ENCODE data around the gene TNS1. TPM values are rescaled to one million over a fixed set of nuclear protein-coding genes. Genes with fewer than 3 reads are reported as not detected.

The TNS1 gene
- total and polyA plus RNA-seq, 9 of the 15 experiments (the other 6 are each of a cell fraction or from before 2014, with no cell fraction given): 0.13 to 2.7 (median 0.77) TPM

DNA sequence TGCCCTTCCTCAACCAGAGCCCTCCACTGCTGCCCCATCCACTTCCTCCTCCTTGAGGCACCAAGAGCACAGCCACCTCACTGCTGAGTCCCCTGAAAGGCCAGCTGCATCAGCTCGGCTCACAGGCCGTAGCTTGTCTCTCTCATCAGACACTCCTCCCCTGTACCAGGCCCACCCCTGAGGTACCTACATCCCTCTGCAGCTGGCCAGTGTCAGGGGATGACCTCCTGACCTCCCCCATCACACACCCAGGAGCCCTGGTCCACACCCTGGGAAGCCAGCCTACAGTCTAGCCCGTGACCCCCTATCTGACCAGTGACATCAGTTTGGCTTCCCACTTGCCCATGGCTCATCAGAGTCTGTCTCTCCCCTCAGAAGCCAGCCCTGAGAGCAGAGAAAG, 205.6 kb downstream of the TNS1 start:
- Histone ChIP-seq H3K79me2 (ENCODE audit: control insufficient read depth, insufficient read depth, low read length) (no peaks in the 10 kb centered on the region), H2AFZ (ENCODE audit: low read depth, low read length) (no peak overlapping the region), H3K4me1 (replicated peaks in 1 of 2; ENCODE audit: control insufficient read depth in 2 of 2, insufficient read depth in 2 of 2, low read length in 2 of 2) (peaks cover 14 to 21% of the 10 kb centered on the region in 2 experiments; a peak in 4 of 5 replicates), H3K4me2 (ENCODE audit: insufficient read depth, low read length) (no peak overlapping the region), H3K9me3 (replicated peaks; ENCODE audit: control insufficient read depth, insufficient read depth, low read depth, low read length) (no peaks in the 10 kb centered on the region), H3K9me1 (ENCODE audit: control insufficient read depth, insufficient read depth, low read length) (no peaks in the 10 kb centered on the region), H3K27ac (ENCODE audit: extremely low read depth, low read depth, low read length) (no peak overlapping the region; the same call in 2 of the 3 replicates), H3K9ac (ENCODE audit: insufficient read depth in 1 of 2, low read depth in 2 of 2, low read length in 2 of 2) (no peak overlapping the region), H3K36me3 (ENCODE audit: control insufficient read depth, insufficient read depth, low read length) (no peaks in the 10 kb centered on the region), H3K27me3 (ENCODE audit: control insufficient read depth in 2 of 2, insufficient read depth in 2 of 2, low read length in 2 of 2) (no peaks in the 10 kb centered on the region), H3K4me3 (no peak overlapping the region), H4K20me1 (replicated peaks; ENCODE audit: control insufficient read depth, insufficient read depth, low read length) (no peaks in the 10 kb centered on the region)
- intact Hi-C loops (cut with micrococcal nuclease) (no loop called here), in situ Hi-C loops (cut with MboI) (no loop called here)
- peak in 2 of 4 experiments; percentile 38 to 44 for DNase-seq (ENCODE audit: extremely low read depth in 1 of 4, low spot score in 3 of 4)
- BruUV-seq (replicated peaks): no TSS peak
- ChIA-PET CTCF (ENCODE audit: low intra/inter-chr PET ratio) (no interaction called here), POLR2A (no interaction called here)
- no peak; the same call in 2 of the 3 replicates for ATAC-seq
- WGBS (ENCODE audit: insufficient coverage, low coverage, missing lambda C conversion rate): 4% methylated on average over 3 of the region's 3 CpGs
- no peak for FAIRE-seq
- TF ChIP-seq NCOA4 (IDR thresholded peaks at IDR 0.05; ENCODE audit: partially characterized antibody): no peak
- TF ChIP-seq, protein P1, sequence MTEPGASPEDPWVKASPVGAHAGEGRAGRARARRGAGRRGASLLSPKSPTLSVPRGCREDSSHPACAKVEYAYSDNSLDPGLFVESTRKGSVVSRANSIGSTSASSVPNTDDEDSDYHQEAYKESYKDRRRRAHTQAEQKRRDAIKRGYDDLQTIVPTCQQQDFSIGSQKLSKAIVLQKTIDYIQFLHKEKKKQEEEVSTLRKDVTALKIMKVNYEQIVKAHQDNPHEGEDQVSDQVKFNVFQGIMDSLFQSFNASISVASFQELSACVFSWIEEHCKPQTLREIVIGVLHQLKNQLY (CRISPR knock-in tag; conservative IDR thresholded peaks at IDR 0.05): no peak
- TF ChIP-seq, protein P2, sequence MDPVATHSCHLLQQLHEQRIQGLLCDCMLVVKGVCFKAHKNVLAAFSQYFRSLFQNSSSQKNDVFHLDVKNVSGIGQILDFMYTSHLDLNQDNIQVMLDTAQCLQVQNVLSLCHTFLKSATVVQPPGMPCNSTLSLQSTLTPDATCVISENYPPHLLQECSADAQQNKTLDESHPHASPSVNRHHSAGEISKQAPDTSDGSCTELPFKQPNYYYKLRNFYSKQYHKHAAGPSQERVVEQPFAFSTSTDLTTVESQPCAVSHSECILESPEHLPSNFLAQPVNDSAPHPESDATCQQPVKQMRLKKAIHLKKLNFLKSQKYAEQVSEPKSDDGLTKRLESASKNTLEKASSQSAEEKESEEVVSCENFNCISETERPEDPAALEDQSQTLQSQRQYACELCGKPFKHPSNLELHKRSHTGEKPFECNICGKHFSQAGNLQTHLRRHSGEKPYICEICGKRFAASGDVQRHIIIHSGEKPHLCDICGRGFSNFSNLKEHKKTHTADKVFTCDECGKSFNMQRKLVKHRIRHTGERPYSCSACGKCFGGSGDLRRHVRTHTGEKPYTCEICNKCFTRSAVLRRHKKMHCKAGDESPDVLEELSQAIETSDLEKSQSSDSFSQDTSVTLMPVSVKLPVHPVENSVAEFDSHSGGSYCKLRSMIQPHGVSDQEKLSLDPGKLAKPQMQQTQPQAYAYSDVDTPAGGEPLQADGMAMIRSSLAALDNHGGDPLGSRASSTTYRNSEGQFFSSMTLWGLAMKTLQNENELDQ (CRISPR knock-in tag; IDR thresholded peaks at IDR 0.05; ENCODE audit: borderline replicate concordance): no peak
- no peak for TF ChIP-seq FIP1L1 (IDR thresholded peaks at IDR 0.05; ENCODE audit: low read depth, low read length, poor library complexity, severe bottlenecking)
- TF ChIP-seq TEAD1 (CRISPR knock-in tag; IDR thresholded peaks at IDR 0.05): no peak
- TF ChIP-seq ARID1B (IDR thresholded peaks at IDR 0.05): no peak
- no peak for TF ChIP-seq ETV1 (tag; conservative IDR thresholded peaks at IDR 0.05; ENCODE audit: low read depth)
- no peak for TF ChIP-seq BRF1 (IDR thresholded peaks at IDR 0.05; ENCODE audit: borderline replicate concordance, extremely low read depth, insufficient read length)
- TF ChIP-seq, protein P3, sequence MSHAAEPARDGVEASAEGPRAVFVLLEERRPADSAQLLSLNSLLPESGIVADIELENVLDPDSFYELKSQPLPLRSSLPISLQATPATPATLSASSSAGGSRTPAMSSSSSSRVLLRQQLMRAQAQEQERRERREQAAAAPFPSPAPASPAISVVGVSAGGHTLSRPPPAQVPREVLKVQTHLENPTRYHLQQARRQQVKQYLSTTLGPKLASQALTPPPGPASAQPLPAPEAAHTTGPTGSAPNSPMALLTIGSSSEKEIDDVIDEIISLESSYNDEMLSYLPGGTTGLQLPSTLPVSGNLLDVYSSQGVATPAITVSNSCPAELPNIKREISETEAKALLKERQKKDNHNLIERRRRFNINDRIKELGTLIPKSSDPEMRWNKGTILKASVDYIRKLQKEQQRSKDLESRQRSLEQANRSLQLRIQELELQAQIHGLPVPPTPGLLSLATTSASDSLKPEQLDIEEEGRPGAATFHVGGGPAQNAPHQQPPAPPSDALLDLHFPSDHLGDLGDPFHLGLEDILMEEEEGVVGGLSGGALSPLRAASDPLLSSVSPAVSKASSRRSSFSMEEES (CRISPR knock-in tag; IDR thresholded peaks at IDR 0.05): no peak
- TF ChIP-seq ZNF134 (CRISPR knock-in tag; conservative IDR thresholded peaks at IDR 0.05): no peak
- no peak for TF ChIP-seq CBX8 (IDR thresholded peaks at IDR 0.05; ENCODE audit: borderline replicate concordance, extremely low read depth, low read depth, low read length, poor library complexity, severe bottlenecking)

All from K562 (cell line).